ENCODE measurements around the gene LRIG3. TPM values are rescaled to one million over a fixed set of nuclear protein-coding genes. Genes with fewer than 3 reads are reported as not detected.

The LRIG3 gene
- total RNA-seq, 3 donors from 2014 or later (not counting 1 experiment from before 2014, with no cell fraction given), result 0.18 TPM; not detected in 2

DNA sequence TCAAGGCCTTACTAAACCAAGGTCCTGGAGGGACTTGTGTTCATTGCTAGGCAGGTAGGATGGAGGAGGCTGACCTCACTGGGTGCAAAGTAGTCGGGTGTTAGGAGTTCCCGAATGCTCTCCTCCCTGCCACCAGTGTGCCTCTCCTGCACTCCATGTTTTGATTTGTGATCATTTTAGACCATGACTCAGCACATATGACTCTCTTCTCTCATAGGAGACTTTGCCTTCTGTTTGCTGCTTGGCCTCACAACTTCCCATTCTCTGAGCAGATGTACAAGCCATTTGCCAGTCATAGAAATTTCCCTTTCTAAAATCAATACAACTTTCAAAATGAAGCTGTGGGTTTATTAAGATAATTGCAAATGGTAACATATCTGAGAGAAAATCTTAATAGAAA is 46.6 kb upstream of the LRIG3 start:
- Mint-ChIP-seq H3K27ac (no peak overlapping the region), H3K9me3 (peaks cover 5 to 9% of the 10 kb centered on the region in 2 donors), H3K4me3 (no peak overlapping the region), H3K27me3 (ENCODE audit: low read depth in 2 of 2) (no peaks in the 10 kb centered on the region), H3K36me3 (no peaks in the 10 kb centered on the region), H3K4me1 (no peaks in the 10 kb centered on the region)
- DNase-seq, result no peak
- Histone ChIP-seq H3K9me3 (ENCODE audit: control insufficient read depth, insufficient read depth, low read length) (no peaks in the 10 kb centered on the region), H3K4me1 (ENCODE audit: control insufficient read depth, insufficient read depth, low read length) (no peaks in the 10 kb centered on the region), H3K27me3 (ENCODE audit: control insufficient read depth, insufficient read depth, low read length) (no peaks in the 10 kb centered on the region), H3K27ac (ENCODE audit: low read length) (no peak overlapping the region), H3K36me3 (ENCODE audit: control insufficient read depth, insufficient read depth, low read length) (no peaks in the 10 kb centered on the region), H3K4me3 (ENCODE audit: low read length) (no peak overlapping the region)
- intact Hi-C loops (cut with micrococcal nuclease), result no loop called here
- WGBS (ENCODE audit: insufficient coverage), result 92% methylated on average over 2 of the region's 2 CpGs
- no peak for ATAC-seq
- TF ChIP-seq, protein P1, sequence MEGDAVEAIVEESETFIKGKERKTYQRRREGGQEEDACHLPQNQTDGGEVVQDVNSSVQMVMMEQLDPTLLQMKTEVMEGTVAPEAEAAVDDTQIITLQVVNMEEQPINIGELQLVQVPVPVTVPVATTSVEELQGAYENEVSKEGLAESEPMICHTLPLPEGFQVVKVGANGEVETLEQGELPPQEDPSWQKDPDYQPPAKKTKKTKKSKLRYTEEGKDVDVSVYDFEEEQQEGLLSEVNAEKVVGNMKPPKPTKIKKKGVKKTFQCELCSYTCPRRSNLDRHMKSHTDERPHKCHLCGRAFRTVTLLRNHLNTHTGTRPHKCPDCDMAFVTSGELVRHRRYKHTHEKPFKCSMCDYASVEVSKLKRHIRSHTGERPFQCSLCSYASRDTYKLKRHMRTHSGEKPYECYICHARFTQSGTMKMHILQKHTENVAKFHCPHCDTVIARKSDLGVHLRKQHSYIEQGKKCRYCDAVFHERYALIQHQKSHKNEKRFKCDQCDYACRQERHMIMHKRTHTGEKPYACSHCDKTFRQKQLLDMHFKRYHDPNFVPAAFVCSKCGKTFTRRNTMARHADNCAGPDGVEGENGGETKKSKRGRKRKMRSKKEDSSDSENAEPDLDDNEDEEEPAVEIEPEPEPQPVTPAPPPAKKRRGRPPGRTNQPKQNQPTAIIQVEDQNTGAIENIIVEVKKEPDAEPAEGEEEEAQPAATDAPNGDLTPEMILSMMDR (IDR thresholded peaks at IDR 0.05), result no peak

GRCh38 chr12:58965568-58965967 is 45.3 kb upstream of the LRIG3 start:
- Mint-ChIP-seq H3K36me3 (no peaks in the 10 kb centered on the region), H3K4me1 (no peaks in the 10 kb centered on the region), H3K9me3 (peaks cover 5 to 12% of the 10 kb centered on the region in 2 donors), H3K4me3 (no peak overlapping the region), H3K27ac (no peak overlapping the region), H3K27me3 (ENCODE audit: low read depth in 2 of 2) (no peaks in the 10 kb centered on the region)
- Histone ChIP-seq H3K36me3 (ENCODE audit: control insufficient read depth, insufficient read depth, low read length) (no peaks in the 10 kb centered on the region), H3K9me3 (ENCODE audit: control insufficient read depth, insufficient read depth, low read length) (no peaks in the 10 kb centered on the region), H3K4me1 (ENCODE audit: control insufficient read depth, insufficient read depth, low read length) (no peaks in the 10 kb centered on the region), H3K27ac (ENCODE audit: low read length) (no peak overlapping the region), H3K4me3 (ENCODE audit: low read length) (no peak overlapping the region), H3K27me3 (ENCODE audit: control insufficient read depth, insufficient read depth, low read length) (no peaks in the 10 kb centered on the region)
- ATAC-seq (no peak), DNase-seq (no peak)
- TF ChIP-seq, protein P1 (IDR thresholded peaks at IDR 0.05), result no peak
- 90% methylated on average over 3 of the region's 3 CpGs for WGBS (ENCODE audit: insufficient coverage)
- intact Hi-C loops (cut with micrococcal nuclease), result no loop called here

GRCh38 chr12:58963844-58964243 is 43.5 kb upstream of the LRIG3 start:
- intact Hi-C loops (cut with micrococcal nuclease), result no loop called here
- H3K27ac Mint-ChIP-seq, result no peak overlapping the region
- Histone ChIP-seq H3K4me3 (ENCODE audit: low read length) (no peak overlapping the region), H3K36me3 (ENCODE audit: control insufficient read depth, insufficient read depth, low read length) (no peaks in the 10 kb centered on the region), H3K27me3 (ENCODE audit: control insufficient read depth, insufficient read depth, low read length) (no peaks in the 10 kb centered on the region), H3K4me1 (ENCODE audit: control insufficient read depth, insufficient read depth, low read length) (no peaks in the 10 kb centered on the region), H3K27ac (ENCODE audit: low read length) (no peak overlapping the region), H3K9me3 (ENCODE audit: control insufficient read depth, insufficient read depth, low read length) (no peaks in the 10 kb centered on the region)
- H3K9me3 Mint-ChIP-seq, result peaks cover 5 to 7% of the 10 kb centered on the region in 2 donors
- no peaks in the 10 kb centered on the region for H3K36me3 Mint-ChIP-seq
- H3K27me3 Mint-ChIP-seq (ENCODE audit: low read depth in 2 of 2), result no peaks in the 10 kb centered on the region
- no peak for DNase-seq
- TF ChIP-seq, protein P1 (IDR thresholded peaks at IDR 0.05), result no peak
- H3K4me1 Mint-ChIP-seq, result no peaks in the 10 kb centered on the region
- no CpG with 5 or more reads among the region's 1 CpG for WGBS (ENCODE audit: insufficient coverage)
- no peak overlapping the region for H3K4me3 Mint-ChIP-seq
- ATAC-seq, result no peak

GRCh38 chr12:58961906-58962305 is 41.6 kb upstream of the LRIG3 start:
- Mint-ChIP-seq H3K36me3 (no peaks in the 10 kb centered on the region), H3K4me3 (no peak overlapping the region), H3K4me1 (no peaks in the 10 kb centered on the region), H3K9me3 (peaks cover 4 to 7% of the 10 kb centered on the region in 2 donors), H3K27me3 (ENCODE audit: low read depth in 2 of 2) (no peaks in the 10 kb centered on the region), H3K27ac (no peak overlapping the region)
- Histone ChIP-seq H3K27me3 (ENCODE audit: control insufficient read depth, insufficient read depth, low read length) (no peaks in the 10 kb centered on the region), H3K36me3 (ENCODE audit: control insufficient read depth, insufficient read depth, low read length) (no peaks in the 10 kb centered on the region), H3K4me3 (ENCODE audit: low read length) (no peak overlapping the region), H3K27ac (ENCODE audit: low read length) (no peak overlapping the region), H3K9me3 (ENCODE audit: control insufficient read depth, insufficient read depth, low read length) (no peaks in the 10 kb centered on the region), H3K4me1 (ENCODE audit: control insufficient read depth, insufficient read depth, low read length) (no peaks in the 10 kb centered on the region)
- WGBS (ENCODE audit: insufficient coverage), result 53% methylated on average over 3 of the region's 4 CpGs
- intact Hi-C loops (cut with micrococcal nuclease), result no loop called here
- DNase-seq (no peak), ATAC-seq (no peak)
- TF ChIP-seq, protein P1 (IDR thresholded peaks at IDR 0.05), result no peak
